COLO829 (cell line): Measurements from ENCODE around the gene FRMPD4.
"Not testable (repeated sequence)": the region's sequence is repeated elsewhere in the genome, so short reads cannot be mapped to it uniquely, and the experiment has no call there.

Source experiments
- DNase-seq: peaks from one replicate; pipeline ENCODE4 v3.0.0; 2012; ENCODE audit warnings: low spot score

The FRMPD4 gene

DNA sequence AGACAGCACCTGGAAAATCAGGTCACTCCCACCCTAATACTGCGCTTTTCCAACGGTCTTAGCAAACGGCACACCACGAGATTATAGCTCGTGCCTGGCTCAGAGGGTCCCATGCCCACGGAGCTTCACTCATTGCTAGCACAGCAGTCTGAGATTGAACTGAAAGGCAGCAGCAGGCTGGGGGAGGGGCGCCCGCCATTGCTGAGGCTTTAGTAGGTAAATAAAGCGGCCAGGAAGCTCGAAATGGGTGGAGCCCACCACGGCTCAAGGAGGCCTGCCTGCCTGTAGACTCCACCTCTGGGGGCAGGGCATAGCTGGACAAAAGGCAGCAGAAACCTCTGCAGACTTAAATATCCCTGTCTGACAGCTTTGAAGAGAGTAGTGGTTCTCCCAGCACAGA lies 399.8 kb downstream of the FRMPD4 start:
- not testable (repeated sequence) for DNase-seq

DNA sequence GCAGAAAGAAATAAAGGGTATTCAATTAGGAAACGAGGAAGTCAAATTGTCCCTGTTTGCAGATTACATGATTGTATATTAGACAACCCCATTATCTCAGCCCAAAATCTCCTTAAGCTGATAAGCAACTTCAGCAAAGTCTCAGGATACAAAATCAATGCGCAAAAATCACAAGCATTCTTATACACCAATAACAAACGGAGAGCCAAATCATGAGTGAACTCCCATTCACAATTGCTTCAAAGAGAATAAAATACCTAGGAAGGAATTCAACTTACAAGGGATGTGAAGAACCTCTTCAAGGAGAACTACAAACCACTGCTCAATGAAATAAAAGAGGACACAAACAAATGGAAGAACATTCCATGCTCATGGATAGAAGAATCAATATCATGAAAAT lies 404.0 kb downstream of the FRMPD4 start:
- DNase-seq = not testable (repeated sequence)

DNA sequence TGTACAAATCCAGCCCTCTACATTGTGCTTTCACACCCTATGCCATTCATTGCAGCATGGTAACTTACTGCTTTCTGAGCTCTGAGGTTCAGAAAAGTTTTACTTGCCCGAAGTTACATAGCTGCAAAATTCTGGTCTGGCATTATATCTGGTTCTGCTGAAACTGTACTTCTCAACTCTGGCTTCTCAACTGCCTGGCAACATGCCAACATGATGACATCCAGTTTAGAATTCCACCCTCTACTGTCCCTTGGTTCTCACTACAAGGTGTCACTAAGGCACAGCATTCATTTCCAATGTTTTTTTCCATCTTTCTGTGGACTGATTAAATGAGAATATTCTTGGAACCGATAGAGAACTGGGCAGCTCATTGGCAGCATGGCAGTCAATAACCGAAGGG lies 410.1 kb downstream of the FRMPD4 start:
- DNase-seq = no peak

DNA sequence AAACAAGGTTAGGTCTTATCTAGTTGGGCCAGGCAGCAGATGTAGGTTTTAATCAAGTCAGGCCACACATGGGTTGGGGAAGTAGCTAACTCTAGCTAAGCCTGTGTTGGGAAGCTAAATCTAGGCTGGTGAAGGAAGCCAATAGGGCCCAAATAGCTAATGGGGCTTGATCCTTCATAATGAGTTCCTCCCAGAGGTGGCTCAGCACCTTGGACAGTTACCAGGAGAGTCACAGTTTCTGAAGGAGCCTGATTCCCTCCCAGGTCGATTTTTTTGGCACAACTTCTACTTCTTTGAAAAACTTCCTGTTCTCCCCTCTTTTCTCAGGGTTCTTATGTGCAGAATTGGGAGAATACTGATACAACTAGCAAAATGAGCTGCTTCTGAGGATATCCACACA lies 410.5 kb downstream of the FRMPD4 start:
- DNase-seq = peak; percentile 13

DNA sequence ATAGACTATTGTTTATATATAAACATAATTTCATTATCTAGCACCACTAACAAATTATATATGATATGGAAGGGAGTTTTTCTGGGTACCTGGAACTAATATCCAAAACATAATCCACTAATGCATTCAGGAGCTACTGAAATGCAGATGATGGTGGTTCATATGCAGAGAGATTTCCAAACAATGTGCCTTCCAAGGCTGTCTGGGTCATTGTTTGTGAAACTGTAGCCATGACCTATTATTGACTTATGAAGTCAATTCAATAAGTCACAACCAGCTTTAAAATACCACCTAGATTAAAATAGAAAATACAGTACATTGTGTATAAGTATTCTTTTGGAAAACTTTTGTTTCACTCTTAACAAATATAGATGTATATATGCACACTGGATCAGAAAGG lies 415.9 kb downstream of the FRMPD4 start:
- DNase-seq = no peak

DNA sequence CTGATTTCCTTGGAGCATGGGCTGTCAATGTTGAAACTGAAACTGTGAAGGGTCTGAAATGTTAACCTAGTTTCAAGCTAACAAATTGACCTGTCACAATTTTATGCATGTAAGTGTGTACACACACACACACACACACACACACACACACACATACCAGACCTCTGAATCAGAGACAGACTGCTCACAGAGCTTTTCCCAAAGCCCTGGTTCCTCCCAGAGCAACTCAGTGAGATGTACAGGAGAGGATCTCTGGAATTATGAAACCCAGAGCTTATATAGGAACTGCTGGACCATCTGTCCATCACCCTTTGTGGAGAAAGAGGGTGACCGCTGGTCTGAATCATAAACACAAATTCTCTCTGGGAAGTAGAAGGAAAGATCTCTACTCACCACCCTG lies 424.8 kb downstream of the FRMPD4 start:
- DNase-seq = no peak

DNA sequence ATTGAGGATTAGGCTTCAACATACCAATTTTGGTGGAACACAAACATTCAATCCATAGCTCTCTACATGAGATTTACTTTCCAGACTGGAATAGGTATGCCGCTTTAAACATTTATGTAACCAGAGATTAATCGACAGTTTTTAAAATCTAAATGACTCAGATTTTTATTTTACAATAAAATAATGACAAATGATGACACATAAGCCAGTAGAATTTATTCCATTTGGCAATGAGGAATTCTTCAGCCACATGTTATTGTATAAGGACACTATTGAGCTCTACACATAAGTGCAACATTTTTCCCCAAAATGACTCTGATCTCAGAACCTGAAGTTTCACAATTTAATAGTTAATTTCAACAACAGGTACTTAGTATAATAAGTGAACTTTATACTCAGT lies 425.9 kb downstream of the FRMPD4 start:
- DNase-seq = no peak

DNA sequence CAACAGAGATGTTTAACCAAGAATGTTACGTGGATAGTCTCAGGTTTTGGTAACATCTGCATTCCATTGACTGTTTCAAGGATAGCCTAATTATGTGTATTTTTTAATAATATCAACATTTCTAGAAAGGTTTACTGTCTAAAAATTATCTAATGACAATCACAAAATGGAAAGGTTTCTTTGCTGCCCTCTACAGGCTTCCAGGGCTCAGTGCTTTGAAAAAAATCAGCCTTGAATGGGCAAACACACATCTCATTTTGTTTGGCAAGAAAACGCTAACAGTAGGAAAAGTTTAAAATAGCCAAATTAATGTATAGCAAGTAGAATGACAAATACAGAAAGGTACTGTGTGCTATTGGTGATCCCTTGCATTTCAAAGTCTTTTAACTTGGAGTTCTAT lies 429.6 kb downstream of the FRMPD4 start:
- DNase-seq = no peak

DNA sequence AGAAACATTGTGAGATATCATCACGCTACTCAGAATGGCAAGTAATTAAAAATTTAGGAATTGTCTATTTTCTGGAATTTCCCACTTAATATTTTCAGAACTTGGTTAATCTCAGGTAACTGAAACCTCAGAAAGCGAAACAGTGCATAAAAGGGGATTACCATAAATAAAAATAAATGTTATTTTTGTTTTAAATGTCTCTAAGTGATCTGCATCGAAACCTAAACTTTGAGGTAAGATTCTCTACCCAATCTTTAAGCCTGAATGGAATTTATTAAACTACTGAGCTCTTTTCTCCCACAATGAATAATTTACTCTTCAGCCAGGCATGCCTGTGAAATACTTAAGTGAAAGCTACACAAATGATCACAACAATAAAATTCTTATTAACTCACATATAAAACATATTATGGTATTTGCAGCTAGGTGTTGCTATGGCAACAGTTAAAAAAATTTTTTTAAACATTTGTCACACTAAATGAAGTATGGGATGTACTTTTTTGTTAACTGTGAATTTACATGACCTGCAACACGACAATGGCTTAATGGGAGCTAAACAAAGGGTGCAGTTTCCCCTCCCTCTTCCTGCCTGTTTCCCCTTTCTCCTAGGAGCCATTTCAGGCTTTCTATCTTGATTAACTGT lies 432.7 kb downstream of the FRMPD4 start:
- DNase-seq = no peak

DNA sequence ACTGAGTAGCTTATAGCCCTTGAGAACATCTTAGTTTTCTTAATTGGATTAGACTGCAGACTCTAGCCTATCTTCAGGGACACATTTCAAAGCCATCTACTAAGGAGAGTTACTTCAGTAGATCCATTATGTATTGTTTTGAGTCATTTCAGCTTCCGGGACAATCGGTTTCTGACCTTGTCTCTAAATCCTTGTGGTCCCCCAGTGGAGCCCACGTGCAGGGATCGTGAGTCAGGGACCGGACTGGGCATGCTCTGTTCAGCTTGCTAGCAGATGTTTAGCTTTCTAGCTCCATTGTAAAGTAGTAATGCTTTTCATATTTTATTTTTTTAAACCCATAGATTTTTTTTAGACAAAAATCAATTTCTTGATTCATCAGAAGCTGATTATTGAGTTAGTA lies 441.0 kb downstream of the FRMPD4 start:
- DNase-seq = peak; percentile 2

DNA sequence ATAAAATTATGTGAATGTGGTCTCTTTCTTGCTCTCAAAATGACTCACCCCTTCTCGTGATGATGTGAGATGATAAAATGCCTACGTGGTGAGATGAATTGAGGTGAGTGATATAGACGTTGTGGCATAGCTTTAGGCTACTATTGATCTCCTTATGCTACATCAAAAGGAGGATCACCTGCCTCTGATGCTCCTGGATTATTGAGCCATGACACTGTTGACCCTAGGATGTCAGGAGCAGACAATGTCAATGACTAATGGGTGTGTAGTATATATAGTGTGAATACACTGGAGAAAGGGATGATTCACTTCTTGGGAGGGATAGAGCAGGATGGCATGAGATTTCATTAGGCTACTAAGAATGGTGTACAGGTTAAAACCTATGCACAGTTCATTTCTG lies 442.3 kb downstream of the FRMPD4 start:
- DNase-seq = peak; percentile 31

DNA sequence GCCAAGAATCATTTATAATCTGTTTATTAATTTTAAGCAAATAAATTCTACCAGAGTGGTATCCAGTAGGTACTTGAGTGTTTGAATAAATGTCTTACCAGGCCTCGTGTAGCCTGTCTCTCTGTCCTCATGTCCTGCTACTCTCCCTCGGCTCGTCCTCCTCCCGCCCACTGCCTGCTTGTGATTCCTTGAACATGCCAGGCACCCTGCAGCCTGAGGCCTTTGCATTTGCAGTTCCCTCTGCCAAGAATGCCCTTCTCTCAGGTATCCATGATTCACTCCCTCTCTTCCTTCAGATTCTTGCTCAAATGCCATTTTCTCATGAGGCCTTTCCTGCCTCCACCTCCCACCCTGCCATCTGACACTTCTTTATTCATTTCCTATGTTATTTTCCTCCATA lies 443.3 kb downstream of the FRMPD4 start:
- no peak for DNase-seq

DNA sequence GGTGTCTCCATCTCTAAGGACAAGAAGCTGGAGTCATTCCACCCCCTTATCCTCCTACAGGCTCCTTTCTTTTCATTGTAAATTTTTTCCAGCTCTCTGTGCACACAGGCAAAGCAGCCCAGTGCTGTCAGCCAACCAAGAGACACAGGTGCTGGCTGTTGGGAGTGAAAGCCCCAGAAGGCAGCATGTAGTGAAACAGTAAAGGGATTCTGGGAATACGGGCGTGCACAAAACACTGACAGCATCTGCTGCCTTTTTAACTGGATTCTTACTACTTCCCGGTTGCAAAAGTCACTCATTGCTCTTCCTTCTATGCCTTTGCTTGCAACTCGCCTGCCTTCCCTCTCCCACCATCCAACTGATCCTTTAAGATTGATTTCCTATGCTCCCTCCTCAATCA lies 444.4 kb downstream of the FRMPD4 start:
- no peak for DNase-seq

DNA sequence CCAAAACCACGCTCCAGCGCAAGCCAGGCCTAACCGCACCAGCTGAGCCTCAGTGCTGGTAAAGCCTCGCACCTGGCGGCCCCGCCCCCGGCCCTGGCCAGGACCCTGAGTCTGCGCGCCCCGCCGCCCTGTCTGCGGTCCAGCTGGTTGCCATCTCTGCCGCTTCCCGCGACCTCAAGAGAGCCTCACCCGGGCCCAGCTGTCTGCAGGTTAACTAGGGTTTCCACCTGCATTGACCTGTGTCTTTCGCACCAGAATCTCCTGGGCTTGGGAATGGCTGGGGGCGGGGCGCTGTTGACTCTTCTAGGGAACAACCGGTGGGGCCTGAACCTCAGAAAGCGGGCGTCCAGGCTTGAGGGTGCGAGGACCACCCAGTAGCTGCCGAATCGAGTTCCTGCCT lies 445.3 kb downstream of the FRMPD4 start:
- no peak for DNase-seq

DNA sequence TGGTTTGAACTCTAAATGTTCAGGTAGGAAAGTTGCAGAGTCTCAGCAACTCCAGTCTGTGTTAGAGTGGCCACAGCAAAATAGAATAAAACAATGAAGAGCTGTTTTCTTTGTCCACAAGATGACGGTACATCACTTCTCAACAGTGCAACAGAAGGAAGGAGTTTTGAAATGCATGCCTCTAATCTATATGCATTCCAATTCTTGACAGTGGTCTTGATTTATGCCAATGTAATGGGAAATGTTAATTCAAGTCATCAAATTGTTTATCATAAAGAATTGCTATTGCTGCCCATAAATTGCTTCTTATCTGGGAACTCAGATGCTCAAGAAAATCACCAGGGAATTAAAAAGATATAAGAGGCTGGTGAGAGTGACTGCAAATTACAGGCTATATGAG lies 457.4 kb downstream of the FRMPD4 start:
- no peak for DNase-seq

DNA sequence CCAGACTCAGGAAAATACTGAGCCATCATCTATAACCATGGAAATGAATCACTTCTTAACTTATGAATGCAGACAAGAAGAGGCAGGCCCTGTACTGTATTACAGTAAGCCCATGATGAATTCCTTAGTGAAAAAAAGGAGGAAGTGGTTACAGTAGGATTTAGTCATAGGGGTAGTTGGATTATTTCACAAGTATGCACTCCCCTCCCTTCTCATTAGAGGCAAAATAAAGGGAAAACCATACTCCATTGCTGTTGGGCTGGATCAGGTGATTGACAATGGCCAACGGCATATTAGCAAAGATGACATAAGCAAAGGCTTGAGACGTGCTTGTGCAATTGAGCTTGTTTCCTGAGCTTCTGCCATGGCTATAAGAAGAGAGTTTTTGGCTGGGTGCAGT lies 471.8 kb downstream of the FRMPD4 start:
- DNase-seq = peak; percentile 50

DNA sequence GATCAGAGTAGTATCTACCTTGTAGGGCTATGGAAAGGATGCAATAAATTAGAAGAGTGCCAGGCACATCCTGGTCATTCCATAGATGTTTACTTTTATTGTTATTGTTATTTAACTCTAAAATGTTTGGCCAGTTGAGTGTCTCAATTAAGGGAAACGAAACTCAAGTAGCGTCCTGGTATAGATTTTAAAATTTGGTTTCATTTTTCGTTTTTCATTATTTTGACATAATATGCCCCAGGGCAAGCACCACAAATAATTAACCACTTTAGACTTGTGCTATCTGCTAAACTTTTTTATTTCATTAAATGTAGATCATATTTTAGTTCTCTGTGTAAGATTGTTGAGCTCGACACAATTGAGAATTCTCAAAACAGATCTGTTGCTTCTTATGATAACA lies 473.2 kb downstream of the FRMPD4 start:
- DNase-seq = no peak

DNA sequence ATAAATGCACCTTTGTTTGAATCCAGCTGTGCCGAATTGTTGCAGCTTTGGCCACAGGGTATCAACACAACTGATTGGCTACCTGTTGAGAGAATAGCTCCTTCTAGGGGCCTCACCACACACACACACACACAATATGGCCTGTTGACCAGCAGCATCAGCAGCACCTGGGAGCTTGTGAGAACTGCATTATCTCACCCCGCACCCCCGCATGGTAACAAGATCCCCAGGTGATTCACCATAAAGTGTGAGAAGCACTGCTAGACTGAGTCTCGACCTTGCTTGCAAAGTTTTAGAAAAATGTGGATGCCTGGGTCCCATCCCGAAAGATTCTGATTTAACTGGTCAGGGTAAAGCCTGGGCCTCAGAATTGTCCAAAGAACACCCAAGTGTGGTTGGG lies 476.0 kb downstream of the FRMPD4 start:
- DNase-seq = no peak

DNA sequence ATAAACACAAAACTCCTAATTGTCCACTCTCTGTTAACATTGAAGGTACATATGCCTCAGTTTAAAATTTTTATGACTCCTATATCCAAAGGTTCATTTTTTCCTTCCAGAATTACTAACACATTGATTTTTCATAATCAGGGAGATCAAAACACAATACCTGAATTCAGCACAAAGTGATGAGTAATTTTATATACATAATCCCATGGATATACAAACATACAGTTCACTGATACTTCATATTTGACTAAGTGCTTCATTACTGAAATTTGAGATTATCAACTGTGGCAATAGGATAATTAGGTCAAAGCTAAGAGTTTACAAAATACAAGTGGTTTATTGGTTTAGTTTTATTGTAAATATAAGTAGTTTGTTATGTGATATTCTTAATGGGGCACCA lies 476.8 kb downstream of the FRMPD4 start:
- DNase-seq = no peak

DNA sequence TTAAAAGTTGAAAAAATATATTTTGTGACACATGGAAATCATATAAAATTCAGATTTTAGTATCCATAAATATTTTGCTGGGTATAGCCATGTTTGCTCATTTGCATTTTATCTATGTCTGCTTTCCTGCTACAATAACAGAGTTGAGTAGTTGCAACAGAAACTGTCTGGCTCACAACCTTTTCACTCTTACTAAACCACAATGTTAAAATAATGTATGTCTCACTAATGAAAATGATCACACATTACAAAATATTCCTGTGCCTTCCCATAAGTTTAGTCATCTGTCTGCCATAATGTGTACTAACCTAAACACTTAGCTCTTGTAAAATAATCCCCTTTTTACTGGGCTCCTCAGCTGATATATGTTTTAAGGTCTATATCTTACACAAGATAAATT lies 479.0 kb downstream of the FRMPD4 start:
- DNase-seq = no peak

DNA sequence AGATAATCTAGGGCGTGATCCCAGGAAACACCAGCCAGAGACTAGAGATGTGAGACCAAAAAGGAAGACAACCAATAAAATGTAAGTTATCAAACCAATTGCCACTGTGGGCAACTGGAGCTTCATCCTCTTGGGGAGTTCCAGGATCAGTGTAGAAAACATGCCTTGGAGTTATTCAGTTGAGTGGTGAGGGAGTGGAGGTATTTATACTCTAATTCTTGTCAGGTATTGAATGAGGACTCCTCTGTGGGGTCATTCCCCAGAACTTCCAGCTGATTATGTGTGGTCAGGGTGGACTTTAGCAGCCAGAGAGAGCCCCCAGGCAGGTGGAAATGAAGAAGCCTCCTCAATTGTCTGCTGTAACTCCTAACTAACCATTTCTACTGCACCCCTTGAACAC lies 509.0 kb downstream of the FRMPD4 start:
- no peak for DNase-seq

DNA sequence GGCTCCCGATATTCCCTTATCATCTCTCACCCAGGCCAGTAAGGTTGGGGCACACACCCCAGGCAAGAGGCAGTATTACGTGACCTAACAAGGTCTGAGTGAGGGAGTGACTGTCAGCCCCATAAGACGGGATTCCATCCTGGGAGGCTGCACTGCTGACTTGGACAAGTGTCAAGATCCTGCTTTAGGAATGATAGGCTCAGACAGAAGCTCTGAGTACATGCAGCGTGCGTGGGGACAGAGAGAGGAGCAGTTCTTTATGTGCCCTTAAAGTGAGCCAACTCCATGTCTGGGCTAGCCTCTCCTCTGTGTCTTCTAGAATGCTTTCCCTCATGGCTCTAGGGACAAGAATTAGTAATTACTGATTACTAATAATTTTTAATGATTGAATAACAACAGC lies 510.7 kb downstream of the FRMPD4 start:
- no peak for DNase-seq

DNA sequence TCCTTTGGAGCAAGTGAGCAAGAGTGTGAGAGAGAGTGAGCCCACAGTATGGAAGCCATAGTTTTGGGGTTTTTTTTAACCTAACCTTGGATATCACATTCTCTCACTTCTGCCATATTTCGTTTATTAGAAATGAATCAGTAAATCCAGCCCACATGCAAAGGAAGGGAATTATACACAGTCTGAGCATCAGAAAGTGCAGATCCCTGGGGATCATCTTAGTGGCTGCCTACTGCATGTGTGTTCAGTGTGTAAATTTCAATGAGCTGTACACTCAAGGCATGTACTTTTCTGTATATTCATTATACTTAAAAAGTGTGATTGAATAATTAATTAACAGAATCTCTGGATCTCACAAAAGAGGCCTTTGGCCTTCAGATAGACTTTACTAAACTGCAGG lies 519.2 kb downstream of the FRMPD4 start:
- DNase-seq = no peak

DNA sequence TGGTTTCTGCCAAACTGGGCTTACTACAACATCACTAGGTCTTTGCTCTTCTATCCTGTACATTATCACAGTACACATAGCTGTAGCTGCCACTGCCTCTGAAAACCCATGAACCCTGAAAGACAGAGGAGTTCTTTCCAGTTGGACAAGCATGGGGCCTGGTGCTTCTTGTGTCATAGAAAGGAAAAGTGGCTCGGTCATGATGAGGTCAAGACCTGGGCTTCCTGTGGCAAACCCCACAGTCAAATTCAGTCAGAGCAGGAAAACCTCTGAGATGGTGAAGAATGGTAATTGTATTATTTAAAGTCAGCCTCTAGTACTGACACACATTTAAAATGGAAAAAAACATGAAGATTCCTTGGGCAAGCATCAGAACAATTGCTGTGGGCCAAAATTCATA lies 519.6 kb downstream of the FRMPD4 start:
- DNase-seq = no peak

DNA sequence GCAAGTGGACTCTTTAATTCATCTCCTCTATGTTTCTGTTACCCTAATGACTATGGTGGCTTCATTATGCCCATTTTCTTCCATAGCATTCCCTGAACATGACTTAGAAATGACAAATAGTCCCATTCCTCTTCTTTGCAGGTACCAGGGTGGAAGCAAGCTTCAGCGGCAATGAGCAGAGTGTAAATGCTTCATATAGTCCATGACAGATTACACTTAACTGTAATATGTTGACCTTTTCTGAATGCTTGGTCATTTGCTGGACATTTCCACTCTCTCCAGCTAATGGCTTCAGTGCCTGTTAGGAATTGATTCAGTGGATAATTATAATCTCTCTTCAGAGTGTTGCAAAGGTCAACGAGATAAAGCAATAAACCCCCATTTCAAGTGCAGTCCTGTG lies 523.2 kb downstream of the FRMPD4 start:
- DNase-seq = no peak
